ENCODE data around the gene RPGRIP1L. TPM values are rescaled to one million over a fixed set of nuclear protein-coding genes. Genes with fewer than 3 reads are reported as not detected.
A peak's percentile ranks its signal among the peaks of the same experiment; 100 is the strongest.

RPGRIP1L gene
- total and polyA plus RNA-seq, 8 donors: 1.1 to 6.8 (median 1.4) TPM; not detected in 1

- Histone ChIP-seq H3K4me1 (peaks cover 0 to 11% (median 5%) of the 10 kb centered on the region in 4 donors), H3K9me3 (no peaks in the 10 kb centered on the region), H3K4me3 (no peak overlapping the region), H3K36me3 (no peaks in the 10 kb centered on the region), H3K27ac (no peak overlapping the region), H3K27me3 (peaks cover 0 to 35% (median 4%) of the 10 kb centered on the region in 3 donors)
- WGBS, 5 donors: 17 to 22% (median 21%) methylated on average over 18 of the region's 18 CpGs
- DNase-seq: peak; percentile 57 to 93
- intact Hi-C loops (cut with DNase I; ENCODE audit: low total_unique reads): no loop called here
- TF ChIP-seq POLR2A (IDR thresholded peaks at IDR 0.05): no peak
- peak in 1 of 3 donors; percentile 63 for TF ChIP-seq POLR2AphosphoS5 (IDR thresholded peaks at IDR 0.05)
- peak in 5 of 7 experiments; percentile 44 to 72 (median 47) for TF ChIP-seq CTCF (IDR thresholded peaks at IDR 0.05)
Measured at GRCh38 chr16:53549970-53550690, 153.5 kb downstream of the RPGRIP1L start.

Other genes with a start within 250 kb of the RPGRIP1L start
- gene AKTIP, start 200.7 kb downstream of the RPGRIP1L start, total RNA-seq: 10 to 100 TPM; 15.2 to 34.9 (median 22.7) TPM
- 10 to 100 TPM; 12.5 to 16.3 (median 13.8) TPM for gene AKTIP, start 200.7 kb downstream of the RPGRIP1L start, polyA plus RNA-seq
- gene FTO, start 297 bp upstream of the RPGRIP1L start, total RNA-seq: 10 to 100 TPM; 19.4 to 88.7 (median 40.2) TPM
- gene FTO, start 297 bp upstream of the RPGRIP1L start, polyA plus RNA-seq: 10 to 100 TPM in 2 of 3 donors, 1 to 10 TPM in 1; 9.3 to 18.8 (median 16.3) TPM